Measurements from ENCODE around the gene MRPL1.
"Not testable (repeated sequence)": the region's sequence is repeated elsewhere in the genome, so short reads cannot be mapped to it uniquely, and the experiment has no call there.

MRPL1 gene

GRCh38 chr4:77849278-77849965, 13.2 kb upstream of the MRPL1 start:
- no peak for DNase-seq (ENCODE audit: low spot score)

GRCh38 chr4:77852892-77853495, 9.6 kb upstream of the MRPL1 start:
- peak; percentile 75 for DNase-seq (ENCODE audit: low spot score)

- DNase-seq (ENCODE audit: low spot score), result peak; percentile 64
Observed at GRCh38 chr4:77854431-77855111, 8.1 kb upstream of the MRPL1 start.

GRCh38 chr4:77856152-77856551, 6.5 kb upstream of the MRPL1 start:
- DNase-seq (ENCODE audit: low spot score), result no peak

- no peak for DNase-seq (ENCODE audit: low spot score)
Observed at GRCh38 chr4:77859256-77859655, 3.4 kb upstream of the MRPL1 start.

GRCh38 chr4:77861495-77861894, 1.1 kb upstream of the MRPL1 start:
- peak; percentile 29 for DNase-seq (ENCODE audit: low spot score)

- not testable (repeated sequence) for DNase-seq (ENCODE audit: low spot score)
Observed at GRCh38 chr4:77863341-77863740, 711 bp downstream of the MRPL1 start.

- no peak for DNase-seq (ENCODE audit: low spot score)
Observed at GRCh38 chr4:77865259-77865658, 2.6 kb downstream of the MRPL1 start.

GRCh38 chr4:77872723-77873445, 10.3 kb downstream of the MRPL1 start:
- no peak for DNase-seq (ENCODE audit: low spot score)

GRCh38 chr4:77877167-77877566, 14.5 kb downstream of the MRPL1 start:
- DNase-seq (ENCODE audit: low spot score), result no peak

GRCh38 chr4:77877771-77878565, 15.3 kb downstream of the MRPL1 start:
- no peak for DNase-seq (ENCODE audit: low spot score)

GRCh38 chr4:77880784-77881183, 18.2 kb downstream of the MRPL1 start:
- DNase-seq (ENCODE audit: low spot score), result no peak

- no peak for DNase-seq (ENCODE audit: low spot score)
Observed at GRCh38 chr4:77881460-77882295, 19.0 kb downstream of the MRPL1 start.

- no peak for DNase-seq (ENCODE audit: low spot score)
Observed at GRCh38 chr4:77893451-77893850, 30.8 kb downstream of the MRPL1 start.

- no peak for DNase-seq (ENCODE audit: low spot score)
Observed at GRCh38 chr4:77899607-77900006, 37.0 kb downstream of the MRPL1 start.

GRCh38 chr4:77903186-77903585, 40.6 kb downstream of the MRPL1 start:
- DNase-seq (ENCODE audit: low spot score), result no peak

- DNase-seq (ENCODE audit: low spot score), result no peak
Observed at GRCh38 chr4:77905651-77906263, 43.1 kb downstream of the MRPL1 start.

- DNase-seq (ENCODE audit: low spot score), result no peak
Observed at GRCh38 chr4:77910676-77911075, 48.0 kb downstream of the MRPL1 start.

- no peak for DNase-seq (ENCODE audit: low spot score)
Observed at GRCh38 chr4:77911091-77911490, 48.5 kb downstream of the MRPL1 start.

GRCh38 chr4:77911842-77912450, 49.3 kb downstream of the MRPL1 start:
- DNase-seq (ENCODE audit: low spot score), result no peak

Data from CD4-positive, alpha-beta T cell treated with Interleukin-15 for 4 hours (primary cell).